ENCODE data around the gene ASB2.

DNA sequence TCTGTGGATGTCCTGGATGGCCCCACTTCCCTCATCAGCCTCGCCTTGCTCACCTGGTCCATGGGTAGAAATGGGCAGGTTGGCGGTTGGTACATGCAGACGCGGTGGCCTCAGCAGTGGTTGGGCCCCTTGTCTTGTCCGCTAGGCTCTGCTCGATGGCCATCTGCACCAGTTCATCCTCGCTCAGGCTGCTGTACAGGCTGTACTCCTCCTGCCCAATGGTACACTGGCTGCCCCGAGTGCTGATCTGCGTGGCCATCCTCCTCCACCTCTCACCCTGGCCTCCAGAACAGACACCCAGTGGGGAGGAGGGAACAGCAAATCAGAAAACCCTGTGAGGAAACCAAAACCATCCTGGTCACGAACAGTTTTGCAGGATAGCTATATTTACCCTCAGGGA is 12.1 kb downstream of the ASB2 start:
- TF ChIP-seq POLR2AphosphoS5 (IDR thresholded peaks at IDR 0.05) = no peak
- TF ChIP-seq, protein P1, sequence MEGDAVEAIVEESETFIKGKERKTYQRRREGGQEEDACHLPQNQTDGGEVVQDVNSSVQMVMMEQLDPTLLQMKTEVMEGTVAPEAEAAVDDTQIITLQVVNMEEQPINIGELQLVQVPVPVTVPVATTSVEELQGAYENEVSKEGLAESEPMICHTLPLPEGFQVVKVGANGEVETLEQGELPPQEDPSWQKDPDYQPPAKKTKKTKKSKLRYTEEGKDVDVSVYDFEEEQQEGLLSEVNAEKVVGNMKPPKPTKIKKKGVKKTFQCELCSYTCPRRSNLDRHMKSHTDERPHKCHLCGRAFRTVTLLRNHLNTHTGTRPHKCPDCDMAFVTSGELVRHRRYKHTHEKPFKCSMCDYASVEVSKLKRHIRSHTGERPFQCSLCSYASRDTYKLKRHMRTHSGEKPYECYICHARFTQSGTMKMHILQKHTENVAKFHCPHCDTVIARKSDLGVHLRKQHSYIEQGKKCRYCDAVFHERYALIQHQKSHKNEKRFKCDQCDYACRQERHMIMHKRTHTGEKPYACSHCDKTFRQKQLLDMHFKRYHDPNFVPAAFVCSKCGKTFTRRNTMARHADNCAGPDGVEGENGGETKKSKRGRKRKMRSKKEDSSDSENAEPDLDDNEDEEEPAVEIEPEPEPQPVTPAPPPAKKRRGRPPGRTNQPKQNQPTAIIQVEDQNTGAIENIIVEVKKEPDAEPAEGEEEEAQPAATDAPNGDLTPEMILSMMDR (IDR thresholded peaks at IDR 0.05) = no peak

Measured in prostate gland (tissue), 2 donors.